HG02588 (cell line): ENCODE data around the gene TBC1D22A.
A peak's percentile ranks its signal among the peaks of the same experiment; 100 is the strongest.
"Not testable (repeated sequence)": the region's sequence is repeated elsewhere in the genome, so short reads cannot be mapped to it uniquely, and the experiment has no call there.

ENCODE experiments used
- ATAC-seq: cut with Tn5 transposase; IDR thresholded peaks from one replicate; pipeline ENCODE4 v1.9.1; 2021; ENCODE audit warnings: mild to moderate bottlenecking, moderate library complexity; ENCODE audit not compliant: unreplicated experiment

TBC1D22A gene

GRCh38 chr22:46762238-46763050 lies at the start of gene TBC1D22A:
Gene TBC1D22A (plus strand): TSS chr22:46762650. CDS start chr22:46762787, 137 bp downstream.
- ATAC-seq, result peak; percentile 69

- no peak for ATAC-seq
These were observed 47.9 kb upstream of the TBC1D22A start for GRCh38 chr22:46714550-46714949.

GRCh38 chr22:46719921-46720320 lies 42.5 kb upstream of the TBC1D22A start:
- ATAC-seq, result no peak

- no peak for ATAC-seq
These were observed 40.9 kb upstream of the TBC1D22A start for GRCh38 chr22:46721501-46722085.

GRCh38 chr22:46723882-46724281 lies 38.6 kb upstream of the TBC1D22A start:
- no peak for ATAC-seq

GRCh38 chr22:46725096-46725495 lies 37.4 kb upstream of the TBC1D22A start:
- no peak for ATAC-seq

GRCh38 chr22:46726066-46726985 lies 36.1 kb upstream of the TBC1D22A start:
- ATAC-seq, result no peak

- no peak for ATAC-seq
These were observed 35.5 kb upstream of the TBC1D22A start for GRCh38 chr22:46726986-46727317.

- no peak for ATAC-seq
These were observed 34.6 kb upstream of the TBC1D22A start for GRCh38 chr22:46727813-46728364.

- ATAC-seq, result no peak
These were observed 34.0 kb upstream of the TBC1D22A start for GRCh38 chr22:46728470-46728869.

GRCh38 chr22:46730568-46731245 lies 31.7 kb upstream of the TBC1D22A start:
- no peak for ATAC-seq

GRCh38 chr22:46731246-46732040 lies 31.0 kb upstream of the TBC1D22A start:
- no peak for ATAC-seq

- ATAC-seq, result no peak
These were observed 30.4 kb upstream of the TBC1D22A start for GRCh38 chr22:46732041-46732379.

- no peak for ATAC-seq
These were observed 29.9 kb upstream of the TBC1D22A start for GRCh38 chr22:46732513-46732912.

GRCh38 chr22:46734213-46734722 lies 28.2 kb upstream of the TBC1D22A start:
- not testable (repeated sequence) for ATAC-seq

- no peak for ATAC-seq
These were observed 27.5 kb upstream of the TBC1D22A start for GRCh38 chr22:46734830-46735453.

- no peak for ATAC-seq
These were observed 26.5 kb upstream of the TBC1D22A start for GRCh38 chr22:46735747-46736608.

GRCh38 chr22:46736705-46737104 lies 25.7 kb upstream of the TBC1D22A start:
- no peak for ATAC-seq
